Upper lobe of left lung (tissue), 4 donors: Measurements from ENCODE around the gene CDH11.

Source experiments
- EP300 ChIP-seq, 4 donors: sonication (generic); formaldehyde crosslinking; IDR thresholded peaks; one replicate each; pipeline ENCODE4 v1.5.1; 2017; ENCODE audit warnings: antibody characterized with exemption in 4 of 4, control low read depth in 2 of 4
- POLR2A ChIP-seq, 4 donors: fragments of 450-650 bp; IDR thresholded peaks; one replicate each; pipeline ENCODE4 v1.5.1; 2016 to 2017; ENCODE audit warnings: antibody characterized with exemption in 4 of 4, mild to moderate bottlenecking in 2 of 4
- TF ChIP-seq, protein P1 (sequence below), 6 experiments: fragments of 450-650 bp in 4 of 6; fragments of 200-600 bp in 2 of 6; sonication (generic) in 2 of 6; IDR thresholded peaks; one replicate each; pipeline ENCODE4 v1.5.1; 2016 to 2019; ENCODE audit warnings: antibody characterized with exemption in 6 of 6

DNA sequence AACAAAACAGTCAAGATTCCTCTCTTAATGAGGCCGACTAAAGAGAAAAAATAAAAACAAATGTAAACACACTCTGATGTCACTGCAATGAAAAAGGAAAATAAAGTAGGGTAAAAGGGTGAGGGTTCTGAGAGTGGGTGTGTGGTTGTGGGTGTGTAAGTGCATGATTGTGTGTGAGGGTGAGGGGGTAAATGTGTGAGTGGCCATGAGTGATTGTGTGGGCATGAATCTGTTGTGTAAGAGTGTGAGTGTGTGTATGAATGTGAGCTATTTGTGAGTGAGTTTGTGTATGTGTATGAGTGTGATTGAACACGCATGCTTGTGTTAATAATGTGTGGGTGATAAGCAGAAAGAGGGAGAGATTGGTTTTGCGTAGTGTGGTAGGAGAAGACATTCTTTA lies 132.8 kb downstream of the CDH11 start:
- TF ChIP-seq, protein P1, sequence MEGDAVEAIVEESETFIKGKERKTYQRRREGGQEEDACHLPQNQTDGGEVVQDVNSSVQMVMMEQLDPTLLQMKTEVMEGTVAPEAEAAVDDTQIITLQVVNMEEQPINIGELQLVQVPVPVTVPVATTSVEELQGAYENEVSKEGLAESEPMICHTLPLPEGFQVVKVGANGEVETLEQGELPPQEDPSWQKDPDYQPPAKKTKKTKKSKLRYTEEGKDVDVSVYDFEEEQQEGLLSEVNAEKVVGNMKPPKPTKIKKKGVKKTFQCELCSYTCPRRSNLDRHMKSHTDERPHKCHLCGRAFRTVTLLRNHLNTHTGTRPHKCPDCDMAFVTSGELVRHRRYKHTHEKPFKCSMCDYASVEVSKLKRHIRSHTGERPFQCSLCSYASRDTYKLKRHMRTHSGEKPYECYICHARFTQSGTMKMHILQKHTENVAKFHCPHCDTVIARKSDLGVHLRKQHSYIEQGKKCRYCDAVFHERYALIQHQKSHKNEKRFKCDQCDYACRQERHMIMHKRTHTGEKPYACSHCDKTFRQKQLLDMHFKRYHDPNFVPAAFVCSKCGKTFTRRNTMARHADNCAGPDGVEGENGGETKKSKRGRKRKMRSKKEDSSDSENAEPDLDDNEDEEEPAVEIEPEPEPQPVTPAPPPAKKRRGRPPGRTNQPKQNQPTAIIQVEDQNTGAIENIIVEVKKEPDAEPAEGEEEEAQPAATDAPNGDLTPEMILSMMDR (IDR thresholded peaks at IDR 0.05), result no peak
- TF ChIP-seq POLR2A (IDR thresholded peaks at IDR 0.05) (no peak), EP300 (IDR thresholded peaks at IDR 0.05) (no peak)
